A673 (cell line): Measurements from ENCODE around the gene FRMD4B. TPM values are rescaled to one million over a fixed set of nuclear protein-coding genes. Genes with fewer than 3 reads are reported as not detected.
A peak's percentile ranks its signal among the peaks of the same experiment; 100 is the strongest.

Experiments used
- BruUV-seq: library from RNA; stranded (reverse); fragments of 400-500 nt; replicated peaks from 2 replicates; lab custom pipeline; 2021; lab: Mats Ljungman, UMichigan
- CTCF ChIA-PET: fragments of 300-600 bp; sonication (Branson Sonifier 250); formaldehyde crosslinking; loops from one replicate; lab custom pipeline; 2022; ENCODE audit warnings: antibody characterized with exemption; lab: Charles Lee
- POLR2A ChIA-PET: fragments of 300-600 bp; sonication (Branson Sonifier 250); formaldehyde crosslinking; loops from one replicate; lab custom pipeline; 2022; ENCODE audit warnings: antibody characterized with exemption; ENCODE audit not compliant: low non-redundant PET; lab: Charles Lee
- DNase-seq: peaks from one replicate; pipeline ENCODE4 v3.0.0-alpha.2; 2015; ENCODE audit warnings: low spot score
- H3K27ac ChIP-seq: fragments of 200-600 bp; sonication (generic); 2 replicates; pipeline ENCODE4 v1.5.1; 2016; ENCODE audit warnings: mixed run types, low read depth, mild to moderate bottlenecking, mixed read lengths, antibody characterized with exemption, low read length; ENCODE audit not compliant: poor library complexity, severe bottlenecking
- H3K27me3 ChIP-seq: fragments of 200-600 bp; sonication (generic); replicated peaks from 2 replicates; pipeline ENCODE4 v1.6.1; 2017; ENCODE audit warnings: mixed run types, low read depth, mild to moderate bottlenecking, mixed read lengths, antibody characterized with exemption, low read length; ENCODE audit not compliant: insufficient read depth, poor library complexity
- H3K36me3 ChIP-seq: fragments of 200-600 bp; sonication (generic); 2 replicates; pipeline ENCODE4 v1.6.1; 2016; ENCODE audit warnings: mixed run types, mild to moderate bottlenecking, mixed read lengths, antibody characterized with exemption, low read length; ENCODE audit not compliant: insufficient read depth, poor library complexity, severe bottlenecking
- H3K4me1 ChIP-seq: fragments of 200-600 bp; sonication (generic); 2 replicates; pipeline ENCODE4 v1.6.1; 2017; ENCODE audit warnings: mixed run types, mild to moderate bottlenecking, mixed read lengths, antibody characterized with exemption, low read length; ENCODE audit not compliant: insufficient read depth, poor library complexity, severe bottlenecking
- H3K4me3 ChIP-seq: fragments of 200-600 bp; sonication (generic); 2 replicates; pipeline ENCODE4 v1.5.1; 2016; ENCODE audit warnings: low read depth, mixed run types, mild to moderate bottlenecking, mixed read lengths, low read length; ENCODE audit not compliant: poor library complexity, severe bottlenecking
- H3K9me3 ChIP-seq: fragments of 200-600 bp; sonication (generic); 2 replicates; pipeline ENCODE4 v1.6.1; 2016; ENCODE audit warnings: mixed run types, low read depth, mild to moderate bottlenecking, mixed read lengths, antibody characterized with exemption, low read length; ENCODE audit not compliant: poor library complexity, severe bottlenecking
- EZH2 ChIP-seq: fragments of 200-600 bp; sonication (generic); IDR thresholded peaks from 2 replicates; pipeline ENCODE4 v1.6.1; 2017; ENCODE audit warnings: borderline replicate concordance, low read depth, mild to moderate bottlenecking, mixed read lengths, antibody characterized with exemption, low read length; ENCODE audit not compliant: poor library complexity, severe bottlenecking
- intact Hi-C: fragments of 100-400 bp; cut with micrococcal nuclease; formaldehyde crosslinking; loops from one replicate; pipeline ENCODE4 v1.10.0; 2022; ENCODE audit not compliant: unreplicated experiment
- total RNA-seq: library from RNA; stranded (reverse); gene quantifications from 2 replicates; pipeline ENCODE4 v1.2.3, GENCODE V29; 2021
- TF ChIP-seq, protein P1 (sequence below): fragments of 300-800, 200-600 bp; sonication (generic); conservative IDR thresholded peaks from 2 replicates; pipeline ENCODE4 v1.5.1; 2017; ENCODE audit warnings: low read depth, mild to moderate bottlenecking, antibody characterized with exemption, low read length, moderate library complexity, mixed read lengths

The FRMD4B gene
- total RNA-seq, 1 experiment from 2014 or later, result 0.21 TPM

DNA sequence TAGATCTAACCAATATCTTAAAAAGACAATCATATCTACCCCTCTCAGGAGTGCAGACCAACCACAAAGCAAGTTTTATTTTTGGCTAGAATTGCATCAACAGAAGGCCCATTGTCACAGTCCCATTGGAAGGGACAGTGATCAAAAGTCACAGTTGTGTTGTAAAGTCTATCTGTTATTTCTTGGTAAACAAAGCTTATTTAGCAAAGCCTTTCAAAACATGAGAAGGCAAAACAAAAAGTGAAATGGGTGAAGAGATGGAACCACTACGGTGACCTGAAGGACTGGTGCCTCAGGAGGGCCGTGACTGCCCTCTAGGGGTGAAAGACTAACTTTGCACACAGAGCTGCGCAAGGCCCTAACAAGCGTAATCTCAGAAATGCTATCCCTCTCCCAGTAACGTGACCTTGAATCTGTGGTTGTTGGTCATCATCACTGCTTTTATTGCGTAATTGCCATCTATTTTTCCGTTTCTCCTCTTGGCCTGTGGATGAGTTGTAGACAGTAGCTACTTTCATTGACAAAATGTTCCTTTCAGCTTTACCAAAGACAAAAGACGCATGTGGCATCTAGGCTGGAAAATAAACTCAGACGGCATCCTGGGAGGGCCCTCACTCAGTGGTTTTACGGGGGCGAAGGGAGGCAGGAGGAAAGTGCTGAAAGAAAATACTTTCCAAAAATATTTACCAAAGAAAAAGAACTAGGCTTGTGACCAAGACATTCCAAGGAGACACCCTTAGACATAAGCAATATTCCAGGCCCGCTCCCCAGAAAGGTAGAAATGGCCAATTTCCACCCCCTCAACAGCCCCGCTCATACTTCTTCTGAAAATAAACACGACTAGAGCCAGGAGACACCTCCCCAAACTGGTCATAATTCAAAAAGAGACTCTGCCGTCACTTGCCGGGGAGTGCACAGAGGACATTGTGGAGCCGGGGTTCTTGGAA is 79.4 kb downstream of the FRMD4B start:
- no peaks in the 10 kb centered on the region for H3K27me3 ChIP-seq
- intact Hi-C loops, result loop anchor here (2.0 kb wide), 2 partner anchors 146 to 186 kb away; no protein-coding TSS in a partner anchor
- ChIA-PET CTCF (interaction anchor here (0.6 to 1.6 kb wide), 4 partner anchors 104 to 186 kb away, joined by 3 to 7 read pairs (median 4); no protein-coding TSS in a partner anchor), POLR2A (no interaction called here)
- TF ChIP-seq, protein P1, sequence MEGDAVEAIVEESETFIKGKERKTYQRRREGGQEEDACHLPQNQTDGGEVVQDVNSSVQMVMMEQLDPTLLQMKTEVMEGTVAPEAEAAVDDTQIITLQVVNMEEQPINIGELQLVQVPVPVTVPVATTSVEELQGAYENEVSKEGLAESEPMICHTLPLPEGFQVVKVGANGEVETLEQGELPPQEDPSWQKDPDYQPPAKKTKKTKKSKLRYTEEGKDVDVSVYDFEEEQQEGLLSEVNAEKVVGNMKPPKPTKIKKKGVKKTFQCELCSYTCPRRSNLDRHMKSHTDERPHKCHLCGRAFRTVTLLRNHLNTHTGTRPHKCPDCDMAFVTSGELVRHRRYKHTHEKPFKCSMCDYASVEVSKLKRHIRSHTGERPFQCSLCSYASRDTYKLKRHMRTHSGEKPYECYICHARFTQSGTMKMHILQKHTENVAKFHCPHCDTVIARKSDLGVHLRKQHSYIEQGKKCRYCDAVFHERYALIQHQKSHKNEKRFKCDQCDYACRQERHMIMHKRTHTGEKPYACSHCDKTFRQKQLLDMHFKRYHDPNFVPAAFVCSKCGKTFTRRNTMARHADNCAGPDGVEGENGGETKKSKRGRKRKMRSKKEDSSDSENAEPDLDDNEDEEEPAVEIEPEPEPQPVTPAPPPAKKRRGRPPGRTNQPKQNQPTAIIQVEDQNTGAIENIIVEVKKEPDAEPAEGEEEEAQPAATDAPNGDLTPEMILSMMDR, result peak; percentile 69
- no peak for TF ChIP-seq EZH2
- peak; percentile 66 for DNase-seq
- H3K27ac ChIP-seq, result no peak overlapping the region
- BruUV-seq, result no TSS peak
- no peaks in the 10 kb centered on the region for H3K4me1 ChIP-seq
- H3K4me3 ChIP-seq, result no peak overlapping the region
- no peaks in the 10 kb centered on the region for H3K9me3 ChIP-seq
- no peaks in the 10 kb centered on the region for H3K36me3 ChIP-seq

DNA sequence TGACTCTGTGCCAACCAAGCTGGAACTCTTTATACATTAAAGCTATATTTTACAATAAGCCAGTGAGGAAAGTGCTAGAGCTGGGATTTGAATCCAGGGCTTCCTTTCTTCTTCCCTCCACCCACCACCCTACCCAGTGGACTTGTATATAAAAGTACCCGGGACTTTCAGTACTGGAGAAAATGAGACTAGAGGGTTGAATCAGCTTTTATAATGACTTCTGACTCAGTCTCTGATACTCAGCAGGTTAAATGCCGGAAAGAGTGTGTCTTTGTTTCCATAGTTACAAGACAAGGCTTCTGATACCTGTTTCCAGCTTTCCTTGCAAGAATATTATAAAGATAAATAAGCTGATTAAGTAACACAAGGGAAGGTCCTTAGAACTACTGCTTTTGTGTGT is 80.9 kb downstream of the FRMD4B start:
- H3K4me1 ChIP-seq, result no peaks in the 10 kb centered on the region
- intact Hi-C loops, result no loop called here
- BruUV-seq, result no TSS peak

DNA sequence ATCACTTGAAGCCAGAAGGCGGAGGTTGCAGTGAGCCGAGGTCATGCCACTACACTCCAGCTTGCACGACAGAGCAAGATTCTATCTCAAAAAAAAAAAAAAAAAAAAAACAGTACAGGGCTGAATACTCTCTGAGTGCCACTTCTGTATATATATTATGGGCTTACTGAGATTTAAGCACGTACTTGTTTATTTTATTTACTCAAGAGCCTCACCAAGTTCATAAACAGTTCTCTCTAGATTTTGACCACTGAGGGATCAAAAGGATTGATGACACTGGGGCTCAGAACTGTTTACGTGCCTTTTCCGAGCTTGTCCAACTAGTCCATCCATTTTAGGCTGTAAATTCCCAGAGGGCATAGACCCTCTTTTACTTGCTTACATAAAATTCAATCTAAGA is 81.5 kb downstream of the FRMD4B start:
- intact Hi-C loops, result no loop called here
- BruUV-seq, result no TSS peak

More for the DNA sequence above, 80.9 kb downstream of the FRMD4B start:
- H3K4me3 ChIP-seq, result no peak overlapping the region
- no peak for DNase-seq
- H3K27ac ChIP-seq, result no peak overlapping the region
- POLR2A ChIA-PET, result interaction anchor here (0.6 kb wide), 1 partner anchor 60 kb away, joined by 4 read pairs; no protein-coding TSS in a partner anchor
- CTCF ChIA-PET, result no interaction called here
- no peak for TF ChIP-seq EZH2
- TF ChIP-seq, protein P1, result no peak
- H3K36me3 ChIP-seq, result no peaks in the 10 kb centered on the region
- no peaks in the 10 kb centered on the region for H3K27me3 ChIP-seq
- H3K9me3 ChIP-seq, result no peaks in the 10 kb centered on the region

More for the DNA sequence above, 81.5 kb downstream of the FRMD4B start:
- no peak for DNase-seq
- Histone ChIP-seq H3K27ac (no peak overlapping the region), H3K4me3 (no peak overlapping the region), H3K27me3 (no peaks in the 10 kb centered on the region), H3K4me1 (no peaks in the 10 kb centered on the region), H3K9me3 (no peaks in the 10 kb centered on the region), H3K36me3 (no peaks in the 10 kb centered on the region)
- TF ChIP-seq, protein P1, result no peak
- TF ChIP-seq EZH2, result no peak
- ChIA-PET POLR2A (no interaction called here), CTCF (interaction anchor here (0.6 kb wide), 1 partner anchor 183 kb away, joined by 3 read pairs; no protein-coding TSS in a partner anchor)
